Aorta (tissue), 5 donors: ENCODE measurements around the gene COX4I2. TPM values are rescaled to one million over a fixed set of nuclear protein-coding genes. Genes with fewer than 3 reads are reported as not detected.
A peak's percentile ranks its signal among the peaks of the same experiment; 100 is the strongest.

Experiments
- ATAC-seq: fragments of 200-7000 bp; cut with Tn5 transposase; one replicate; pipeline ENCODE4 v1.9.1; 2022; ENCODE audit warnings: moderate library complexity; ENCODE audit not compliant: low FRiP score
- DNase-seq, 2 donors: peaks; one replicate each; pipeline ENCODE4 v3.0.0-alpha.2; 2020
- H3K27ac ChIP-seq, 2 donors: one replicate each; pipeline ENCODE4 v1.5.1; 2013; ENCODE audit warnings: low read length in 2 of 2, mild to moderate bottlenecking in 2 of 2, moderate library complexity in 2 of 2, control low read depth in 1 of 2, inconsistent platforms in 1 of 2, low read depth in 1 of 2
- H3K27me3 ChIP-seq, 2 donors: one replicate each; pipeline ENCODE4 v1.6.1; 2013; ENCODE audit warnings: control low read depth in 1 of 2, low read length in 1 of 2, mild to moderate bottlenecking in 1 of 2, moderate library complexity in 1 of 2; ENCODE audit not compliant: insufficient read depth in 2 of 2, control insufficient read depth in 1 of 2
- H3K36me3 ChIP-seq, 2 donors: one replicate each; pipeline ENCODE4 v1.6.1; 2013; ENCODE audit warnings: control low read depth in 1 of 2, low read length in 1 of 2, mild to moderate bottlenecking in 1 of 2; ENCODE audit not compliant: insufficient read depth in 2 of 2, control insufficient read depth in 1 of 2
- H3K4me1 ChIP-seq, 2 donors: one replicate each; pipeline ENCODE4 v1.6.1; 2013; ENCODE audit warnings: low read length in 2 of 2, control low read depth in 1 of 2, mild to moderate bottlenecking in 1 of 2, moderate library complexity in 1 of 2; ENCODE audit not compliant: insufficient read depth in 2 of 2, control insufficient read depth in 1 of 2
- H3K4me3 ChIP-seq, 2 donors: one replicate each; pipeline ENCODE4 v1.5.1; 2013; ENCODE audit warnings: low read length in 2 of 2, control low read depth in 1 of 2, mild to moderate bottlenecking in 1 of 2
- H3K9me3 ChIP-seq: one replicate; pipeline ENCODE4 v1.6.1; 2013; ENCODE audit warnings: mild to moderate bottlenecking, low read length; ENCODE audit not compliant: control insufficient read depth
- WGBS, 2 donors: extraction: QIAGEN DNeasy Blood & Tissue Kit; methylation state at CpG; one replicate each; pipeline ENCODE4 v1.1.7; 2013; 5-methylcytosine and 5-hydroxymethylcytosine counted together
- intact Hi-C, 2 donors: fragments of 100-400 bp; cut with DNase I; formaldehyde crosslinking; loops; one replicate each; pipeline versions ENCODE4 v1.14.2 to v1.15.0; 2022
- polyA plus RNA-seq, 2 donors: library from polyadenylated mRNA; stranded (reverse); fragments of 200-250 nt; gene quantifications; one replicate each; pipeline ENCODE4 v1.2.3, GENCODE V29; 2013
- total RNA-seq, 2 donors: library from RNA; stranded (reverse); fragmentation: NEBNext Ultra II Directional; extraction: Animal tissue kit (Norgen Biotek cat#: 25700); gene quantifications; one replicate each; pipeline ENCODE4 v1.2.1, GENCODE V29; 2021
- donor health status: healthy with polysubstance abuse.
- donor health status: Bipolar disorder and iron deficiency.
- donor health status: DM: no; HTN: no; CAD: no.
- donor health status: DM: no; HTN: no; CAD: no.
- donor health status: DM: yes; HTN: yes; CAD: no.

The COX4I2 gene
- total and polyA plus RNA-seq, 4 donors = 2.0 to 9.5 (median 5.2) TPM; not detected in 1

DNA sequence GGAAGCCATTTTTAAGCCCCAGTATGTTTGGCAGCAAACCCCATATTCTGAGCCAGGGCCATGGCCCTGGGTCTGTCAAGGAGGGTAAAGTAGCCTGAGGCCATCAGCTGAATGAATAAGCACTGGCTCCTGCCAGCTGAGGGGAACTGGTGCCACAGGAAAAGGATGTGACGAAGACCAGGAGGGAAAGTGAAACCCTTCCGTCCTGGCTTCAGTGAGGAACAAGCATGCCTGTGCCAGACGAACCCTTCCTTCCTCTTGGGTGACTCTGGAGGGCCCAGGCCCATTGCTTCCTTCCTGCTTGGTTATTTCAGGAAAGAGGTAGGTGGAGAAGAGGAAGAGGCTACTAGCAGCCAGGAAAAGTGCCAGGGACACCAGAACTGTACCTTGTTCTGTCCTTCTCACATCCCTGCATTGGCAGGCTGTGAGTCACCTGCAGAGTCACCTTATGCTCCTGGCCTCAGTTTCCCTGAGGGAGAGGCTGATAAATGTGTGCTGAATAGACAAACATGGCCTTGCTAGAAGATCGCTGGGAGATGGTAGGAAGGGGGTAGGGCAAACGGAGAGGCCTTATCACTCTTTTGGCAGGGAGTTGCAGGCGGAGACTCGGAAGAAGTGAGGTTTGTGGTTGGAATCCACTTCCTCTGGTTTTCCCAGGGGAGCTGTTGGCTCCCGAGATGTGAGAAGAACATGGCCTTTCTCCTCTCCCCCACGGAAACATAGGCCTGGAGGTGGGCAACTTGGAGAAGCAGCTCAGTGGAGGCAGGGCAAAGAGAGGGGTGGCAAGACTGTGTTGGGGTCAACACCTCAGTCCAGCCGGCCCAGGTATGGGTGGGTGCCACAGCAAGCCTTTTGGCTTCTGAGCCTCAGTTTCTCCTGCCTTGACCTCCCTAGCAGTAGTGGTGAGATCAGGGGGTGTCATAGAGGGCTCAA is 37.4 kb downstream of the COX4I2 start:
- DNase-seq = peak; percentile 85 to 90
- WGBS, 2 donors = 3 to 6% methylated on average over 10 of the region's 10 CpGs
- Histone ChIP-seq H3K27ac (peak overlapping the region in 1 of 2 donors; percentile 87), H3K36me3 (no peaks in the 10 kb centered on the region), H3K9me3 (no peaks in the 10 kb centered on the region), H3K27me3 (no peaks in the 10 kb centered on the region), H3K4me3 (no peak overlapping the region), H3K4me1 (peaks cover 14 to 20% of the 10 kb centered on the region in 2 donors)
- ATAC-seq = peak; percentile 67
- intact Hi-C loops = no loop called here

DNA sequence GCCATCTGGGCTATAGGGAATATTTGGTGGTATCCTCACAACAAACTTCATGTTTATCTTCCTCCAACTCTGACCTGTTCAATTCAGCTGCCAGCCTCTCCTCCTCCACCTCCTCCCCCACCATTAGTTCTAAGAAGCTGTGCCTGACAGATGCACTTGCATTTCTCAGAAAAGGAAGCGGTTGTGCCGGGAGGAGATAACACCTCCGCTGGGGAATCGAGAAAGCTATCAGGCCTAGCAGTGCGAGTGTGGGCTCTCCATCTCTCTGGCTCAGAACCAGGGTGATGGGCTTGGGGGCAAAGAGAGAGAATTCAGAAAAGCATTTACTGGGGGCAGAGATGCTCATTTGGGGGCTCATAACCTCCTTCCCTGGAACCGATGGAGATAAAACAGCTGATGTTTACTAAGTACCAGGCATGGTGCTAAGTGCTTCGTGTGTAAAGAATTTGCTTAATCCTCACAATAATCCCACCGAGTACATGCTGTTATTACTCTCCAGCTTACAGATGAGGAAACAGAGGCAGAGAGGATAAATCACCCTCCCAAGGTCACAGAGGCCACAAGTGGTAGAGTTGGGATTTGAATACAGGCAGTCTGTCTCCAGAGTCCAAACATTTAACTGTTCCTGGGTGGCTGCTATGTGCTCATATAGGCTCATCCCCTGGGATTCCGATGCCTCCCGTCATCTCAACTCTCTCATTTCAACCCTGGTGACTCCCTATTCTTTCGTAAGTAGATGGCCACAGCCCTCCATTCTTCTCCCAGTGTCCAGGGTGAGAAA is 38.3 kb downstream of the COX4I2 start:
- Histone ChIP-seq H3K27me3 (no peaks in the 10 kb centered on the region), H3K27ac (peak overlapping the region; percentile 53 to 87), H3K4me1 (peaks cover 11 to 20% of the 10 kb centered on the region in 2 donors), H3K9me3 (no peaks in the 10 kb centered on the region), H3K36me3 (no peaks in the 10 kb centered on the region), H3K4me3 (no peak overlapping the region)
- intact Hi-C loops = no loop called here
- 45 to 50% methylated on average over 11 of the region's 11 CpGs for WGBS, 2 donors
- no peak for DNase-seq
- peak; percentile 20 for ATAC-seq

DNA sequence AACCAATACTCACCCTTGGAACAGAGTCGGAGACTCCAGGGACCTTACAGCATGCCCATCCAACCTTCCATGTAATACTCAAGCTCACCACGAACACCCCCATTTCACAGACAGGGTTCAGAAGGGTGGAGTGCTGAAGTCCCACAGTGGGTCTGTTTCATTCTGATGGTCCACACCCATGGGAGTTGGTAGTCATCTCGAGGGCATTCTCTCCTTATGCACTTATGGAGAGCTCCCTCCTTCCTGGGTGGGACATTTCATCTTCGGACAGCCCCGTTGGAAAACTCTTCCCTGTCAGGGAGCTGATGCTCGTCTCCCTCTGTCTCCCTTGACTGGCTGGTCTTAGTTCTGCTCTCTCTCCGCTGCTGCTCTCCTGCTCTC is 38.9 kb downstream of the COX4I2 start:
- DNase-seq = peak in 1 of 2 donors; percentile 14
- 65 to 69% methylated on average over 7 of the region's 7 CpGs for WGBS, 2 donors
- no peak overlapping the region for H3K4me3 ChIP-seq
- no peak for ATAC-seq
- H3K27me3 ChIP-seq = no peaks in the 10 kb centered on the region
- intact Hi-C loops = no loop called here
- H3K27ac ChIP-seq = peak overlapping the region in 1 of 2 donors; percentile 2
- H3K36me3 ChIP-seq = no peaks in the 10 kb centered on the region
- no peaks in the 10 kb centered on the region for H3K9me3 ChIP-seq
- H3K4me1 ChIP-seq = peaks cover 8 to 20% of the 10 kb centered on the region in 2 donors

DNA sequence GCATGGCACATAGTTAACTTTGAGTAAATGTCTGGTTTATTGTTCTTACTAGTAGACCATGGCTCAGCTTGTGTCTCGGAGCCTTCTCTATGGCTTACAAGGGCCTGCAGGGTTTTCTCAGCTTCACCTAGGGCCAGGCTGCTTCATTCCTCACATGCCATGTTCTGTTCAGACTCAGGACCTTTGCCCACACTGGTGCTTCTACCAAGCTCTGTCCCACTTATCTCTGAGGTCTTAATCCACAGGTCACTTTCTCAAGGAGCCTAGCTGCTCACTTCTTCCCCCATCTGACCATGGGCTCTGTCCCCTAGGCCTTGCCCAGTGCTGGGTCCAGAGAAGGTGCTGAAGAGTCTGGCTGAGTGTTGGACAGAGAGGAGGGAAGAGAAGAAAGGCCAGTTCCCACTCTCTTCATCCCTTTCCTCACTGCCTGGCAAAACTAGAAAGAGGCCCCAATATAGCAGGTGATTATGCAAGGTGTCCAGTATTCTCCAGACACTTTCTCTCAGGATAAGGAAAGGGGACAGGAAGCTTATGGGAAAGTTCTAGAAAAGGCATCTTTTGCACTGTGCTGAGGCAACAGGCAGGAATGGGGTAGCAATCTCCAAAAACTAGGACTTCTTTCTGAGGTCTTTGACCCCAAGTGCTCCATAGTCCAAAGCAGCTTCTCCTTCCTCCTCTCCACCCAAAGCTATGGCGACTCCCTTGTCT is 40.0 kb downstream of the COX4I2 start:
- DNase-seq = peak in 1 of 2 donors; percentile 11
- no peak for ATAC-seq
- H3K27ac ChIP-seq = peak overlapping the region in 1 of 2 donors; percentile 62
- no peaks in the 10 kb centered on the region for H3K9me3 ChIP-seq
- H3K27me3 ChIP-seq = no peaks in the 10 kb centered on the region
- WGBS, 2 donors = 86 to 90% methylated on average over 2 of the region's 2 CpGs
- H3K36me3 ChIP-seq = no peaks in the 10 kb centered on the region
- intact Hi-C loops = no loop called here
- peaks cover 9 to 20% of the 10 kb centered on the region in 2 donors for H3K4me1 ChIP-seq
- H3K4me3 ChIP-seq = no peak overlapping the region

DNA sequence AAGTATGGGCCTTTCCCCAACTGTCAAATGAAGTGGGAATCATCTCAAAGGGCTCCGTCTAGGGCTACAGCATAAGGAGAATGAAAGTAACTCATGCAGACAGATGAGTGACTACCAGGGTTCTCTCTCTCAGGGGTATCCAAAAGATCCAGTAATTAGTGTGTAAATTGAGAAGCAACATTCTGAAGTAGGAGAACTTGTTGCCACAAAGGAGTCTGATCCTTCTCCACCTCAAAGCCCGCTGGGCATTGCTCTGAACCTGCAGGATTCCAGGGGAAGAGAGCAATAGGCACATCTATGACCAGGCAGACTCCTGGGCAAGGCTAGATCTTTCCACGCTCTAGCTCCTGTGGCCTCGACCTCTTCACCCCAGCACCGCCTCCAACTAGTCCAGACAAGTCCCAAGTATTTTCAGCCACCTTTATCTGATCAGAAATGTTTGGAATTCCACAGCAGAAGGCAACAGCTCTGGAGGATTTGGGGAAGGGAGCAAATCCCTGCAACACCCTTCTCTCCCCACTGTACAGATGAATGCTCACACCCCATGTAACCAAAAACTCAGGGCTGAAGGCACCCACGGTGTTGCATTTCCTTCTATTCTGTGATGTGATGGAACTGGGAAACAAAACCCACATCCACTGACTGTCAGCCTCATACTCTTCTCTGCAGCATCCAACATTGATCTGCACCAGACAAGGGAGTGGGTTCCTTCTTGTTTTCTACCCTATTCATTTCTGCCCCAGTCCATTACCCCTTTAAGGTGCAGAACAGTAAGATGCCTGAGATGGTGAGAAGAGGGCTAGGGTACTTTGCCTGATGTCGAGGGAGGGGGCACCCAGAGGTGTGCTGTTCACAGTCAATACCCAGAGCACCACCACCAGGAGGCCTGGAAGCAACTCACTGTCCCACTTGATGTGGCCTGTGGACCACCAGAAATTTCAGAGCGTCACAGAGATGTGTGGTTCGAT is 41.0 kb downstream of the COX4I2 start:
- peak in 1 of 2 donors; percentile 39 for DNase-seq
- 36 to 40% methylated on average over 9 of the region's 9 CpGs for WGBS, 2 donors
- Histone ChIP-seq H3K4me1 (peaks cover 9 to 20% of the 10 kb centered on the region in 2 donors), H3K9me3 (no peaks in the 10 kb centered on the region), H3K27me3 (no peaks in the 10 kb centered on the region), H3K4me3 (no peak overlapping the region), H3K27ac (peak overlapping the region in 1 of 2 donors; percentile 62), H3K36me3 (no peaks in the 10 kb centered on the region)
- intact Hi-C loops = no loop called here
- ATAC-seq = no peak

DNA sequence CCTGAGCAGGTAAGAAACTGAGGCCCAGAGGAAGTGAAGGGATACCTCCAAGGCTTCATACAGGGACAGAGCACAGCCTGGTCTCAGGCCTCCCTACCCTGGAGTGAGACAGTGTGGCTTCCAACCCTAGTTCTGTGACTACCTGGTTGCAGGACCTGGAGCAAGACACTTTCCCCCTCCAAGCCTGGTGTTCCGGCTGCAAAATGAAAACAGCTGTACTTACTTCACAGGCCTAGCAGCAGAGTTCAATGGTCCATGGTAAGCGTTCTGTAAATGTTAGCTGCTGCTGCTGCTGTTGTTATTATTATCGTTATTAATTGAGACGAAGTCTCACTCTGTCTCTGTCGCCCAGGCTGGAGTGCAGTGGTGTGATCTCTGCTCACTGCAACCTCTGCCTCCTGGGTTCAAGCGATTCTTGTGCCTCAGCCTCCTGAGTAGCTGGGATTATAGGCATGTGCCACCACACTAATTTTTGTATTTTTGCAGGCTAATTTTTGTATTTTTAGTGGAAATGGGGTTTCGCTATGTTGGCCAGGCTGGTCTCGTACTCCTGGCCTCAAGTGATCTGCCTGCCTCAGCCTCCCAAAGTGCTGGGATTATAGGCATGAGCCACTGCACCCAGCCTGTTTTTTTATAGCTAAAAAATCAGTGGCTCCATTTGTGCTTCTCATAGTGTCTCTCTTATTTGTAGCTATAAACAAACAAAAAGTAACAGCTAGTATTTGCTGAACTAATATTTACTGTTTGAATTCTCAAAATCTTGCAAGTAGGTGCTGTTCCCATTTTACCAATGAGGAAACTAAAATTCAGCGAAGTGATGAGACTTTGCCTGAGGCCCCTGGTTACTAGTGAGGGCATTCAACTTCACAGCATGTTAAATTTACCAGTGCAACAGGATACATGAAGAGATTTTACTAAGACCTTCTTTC is 41.9 kb downstream of the COX4I2 start:
- Histone ChIP-seq H3K27me3 (no peaks in the 10 kb centered on the region), H3K27ac (peak overlapping the region in 1 of 2 donors; percentile 62), H3K9me3 (no peaks in the 10 kb centered on the region), H3K4me1 (peaks cover 9 to 20% of the 10 kb centered on the region in 2 donors), H3K4me3 (no peak overlapping the region), H3K36me3 (no peaks in the 10 kb centered on the region)
- no peak for ATAC-seq
- intact Hi-C loops = no loop called here
- WGBS, 2 donors = 71 to 72% methylated on average over 9 of the region's 9 CpGs
- DNase-seq = peak in 1 of 2 donors; percentile 31
